Renal pelvis (tissue), 4 donors: ENCODE results near the gene ATG7. TPM values are rescaled to one million over a fixed set of nuclear protein-coding genes. Genes with fewer than 3 reads are reported as not detected.
"Not testable (repeated sequence)": the region's sequence is repeated elsewhere in the genome, so short reads cannot be mapped to it uniquely, and the experiment has no call there.

Experiments
- DNase-seq: peaks from one replicate; pipeline ENCODE4 v3.0.0-alpha.2; 2013
- polyA plus RNA-seq, 3 donors: library from polyadenylated mRNA; unstranded; fragments of 120-200 nt; gene quantifications; one replicate each; pipeline ENCODE4 v1.2.1, GENCODE V29; 2013; ENCODE audit not compliant: insufficient read length in 3 of 3

Gene ATG7
- polyA plus RNA-seq, 3 donors, result 22.8 to 24.0 (median 23.0) TPM

- DNase-seq, result no peak
These were observed 113.7 kb downstream of the ATG7 start for GRCh38 chr3:11385891-11386290.

GRCh38 chr3:11386465-11387113 is 114.4 kb downstream of the ATG7 start:
- no peak for DNase-seq

GRCh38 chr3:11389386-11390268 is 117.4 kb downstream of the ATG7 start:
- DNase-seq, result no peak

- DNase-seq, result no peak
These were observed 118.4 kb downstream of the ATG7 start for GRCh38 chr3:11390411-11391131.

GRCh38 chr3:11391174-11391879 is 119.1 kb downstream of the ATG7 start:
- no peak for DNase-seq

GRCh38 chr3:11392014-11392859 is 120.0 kb downstream of the ATG7 start:
- DNase-seq, result no peak

GRCh38 chr3:11392860-11393114 is 120.6 kb downstream of the ATG7 start:
- DNase-seq, result no peak

- no peak for DNase-seq
These were observed 121.2 kb downstream of the ATG7 start for GRCh38 chr3:11393401-11393800.

- DNase-seq, result no peak
These were observed 122.2 kb downstream of the ATG7 start for GRCh38 chr3:11394392-11394791.

- DNase-seq, result no peak
These were observed 128.0 kb downstream of the ATG7 start for GRCh38 chr3:11400213-11400612.

GRCh38 chr3:11401434-11401833 is 129.2 kb downstream of the ATG7 start:
- no peak for DNase-seq

GRCh38 chr3:11405323-11405722 is 133.1 kb downstream of the ATG7 start:
- DNase-seq, result no peak

GRCh38 chr3:11407644-11408043 is 135.4 kb downstream of the ATG7 start:
- no peak for DNase-seq

- not testable (repeated sequence) for DNase-seq
These were observed 136.2 kb downstream of the ATG7 start for GRCh38 chr3:11408324-11408859.

- no peak for DNase-seq
These were observed 138.4 kb downstream of the ATG7 start for GRCh38 chr3:11410564-11410963.

- no peak for DNase-seq
These were observed 139.8 kb downstream of the ATG7 start for GRCh38 chr3:11411956-11412355.

- DNase-seq, result no peak
These were observed 140.9 kb downstream of the ATG7 start for GRCh38 chr3:11413071-11413470.

- no peak for DNase-seq
These were observed 142.9 kb downstream of the ATG7 start for GRCh38 chr3:11415099-11415498.

- no peak for DNase-seq
These were observed 147.9 kb downstream of the ATG7 start for GRCh38 chr3:11420066-11420465.

- DNase-seq, result no peak
These were observed 150.1 kb downstream of the ATG7 start for GRCh38 chr3:11422291-11422690.

GRCh38 chr3:11423868-11424267 is 151.7 kb downstream of the ATG7 start:
- no peak for DNase-seq
